Measurements from ENCODE around the gene CDH26.
A peak's percentile ranks its signal among the peaks of the same experiment; 100 is the strongest.
"Not testable (repeated sequence)": the region's sequence is repeated elsewhere in the genome, so short reads cannot be mapped to it uniquely, and the experiment has no call there.

Gene CDH26

GRCh38 chr20:60038400-60039008 lies 80.3 kb downstream of the CDH26 start:
- Histone ChIP-seq H2AK5ac (ENCODE audit: low read length) (no peak overlapping the region), H2BK15ac (replicated peaks; ENCODE audit: low read depth) (no peak overlapping the region), H2BK120ac (ENCODE audit: low read depth, low read length) (peak overlapping the region; percentile 29), H3K79me2 (ENCODE audit: control insufficient read depth, insufficient read depth, low read length) (no peaks in the 10 kb centered on the region), H3K56ac (ENCODE audit: low read length) (no peak overlapping the region), H4K5ac (ENCODE audit: low read length) (no peak overlapping the region), H3K9ac (ENCODE audit: low read length) (no peak overlapping the region), H3K23ac (ENCODE audit: low read length) (no peak overlapping the region), H2BK5ac (ENCODE audit: low read length) (no peak overlapping the region), H3K27me3 (ENCODE audit: insufficient read depth, low read length, poor library complexity) (no peaks in the 10 kb centered on the region), H3K79me1 (ENCODE audit: low read length) (no peaks in the 10 kb centered on the region), H3K36me3 (ENCODE audit: control insufficient read depth, insufficient read depth, low read length) (no peaks in the 10 kb centered on the region), H3K4me3 (ENCODE audit: low read length) (no peak overlapping the region), H3K4me1 (ENCODE audit: control insufficient read depth, low read depth, low read length) (peaks cover 3% of the 10 kb centered on the region), H3K4ac (ENCODE audit: low read depth, low read length) (no peak overlapping the region), H3K4me2 (ENCODE audit: low read length) (no peak overlapping the region), H3K27ac (ENCODE audit: low read depth, low read length) (no peak overlapping the region), H4K8ac (ENCODE audit: low read depth, low read length) (no peak overlapping the region), H3K18ac (ENCODE audit: low read length) (no peak overlapping the region)
- DNase-seq: peak; percentile 43
- no CpG with 5 or more reads among the region's 4 CpGs for WGBS (ENCODE audit: extremely low coverage, insufficient coverage, low lambda C conversion rate)

DNA sequence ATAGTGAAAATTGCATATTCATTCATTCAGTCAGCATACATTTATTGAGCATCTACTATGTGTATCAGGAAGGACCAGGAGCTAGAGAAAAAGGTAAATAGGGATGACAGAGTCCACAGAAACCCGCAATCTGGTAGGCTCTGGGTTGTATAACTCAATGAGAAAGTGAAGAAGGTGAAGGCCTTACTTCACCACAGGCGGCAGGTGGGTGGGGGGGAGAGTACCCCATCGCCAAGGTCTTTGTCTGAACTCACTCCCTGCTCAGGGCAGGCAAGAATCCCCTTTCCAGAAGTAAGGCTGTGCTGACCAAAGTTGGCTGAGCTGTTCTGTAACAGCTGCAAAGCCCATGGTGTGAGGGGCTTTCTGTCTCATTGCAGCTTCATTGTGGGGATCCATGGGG lies 81.3 kb downstream of the CDH26 start:
- H4K8ac ChIP-seq (ENCODE audit: low read depth, low read length): no peak overlapping the region
- H2AK5ac ChIP-seq (ENCODE audit: low read length): no peak overlapping the region
- H2BK15ac ChIP-seq (replicated peaks; ENCODE audit: low read depth): no peak overlapping the region
- no peaks in the 10 kb centered on the region for H3K79me1 ChIP-seq (ENCODE audit: low read length)
- H3K56ac ChIP-seq (ENCODE audit: low read length): no peak overlapping the region
- no peaks in the 10 kb centered on the region for H3K36me3 ChIP-seq (ENCODE audit: control insufficient read depth, insufficient read depth, low read length)
- no peak overlapping the region for H3K4me3 ChIP-seq (ENCODE audit: low read length)
- H3K4me2 ChIP-seq (ENCODE audit: low read length): no peak overlapping the region
- no peak overlapping the region for H3K4ac ChIP-seq (ENCODE audit: low read depth, low read length)
- no peaks in the 10 kb centered on the region for H3K27me3 ChIP-seq (ENCODE audit: insufficient read depth, low read length, poor library complexity)
- no peak overlapping the region for H2BK120ac ChIP-seq (ENCODE audit: low read depth, low read length)
- no peak overlapping the region for H3K27ac ChIP-seq (ENCODE audit: low read depth, low read length)
- H3K4me1 ChIP-seq (ENCODE audit: control insufficient read depth, low read depth, low read length): peaks cover 3% of the 10 kb centered on the region
- H3K23ac ChIP-seq (ENCODE audit: low read length): no peak overlapping the region
- no peak overlapping the region for H2BK5ac ChIP-seq (ENCODE audit: low read length)
- no peak overlapping the region for H4K5ac ChIP-seq (ENCODE audit: low read length)
- no peak for DNase-seq
- H3K9ac ChIP-seq (ENCODE audit: low read length): no peak overlapping the region
- no CpG with 5 or more reads among the region's 3 CpGs for WGBS (ENCODE audit: extremely low coverage, insufficient coverage, low lambda C conversion rate)
- H3K79me2 ChIP-seq (ENCODE audit: control insufficient read depth, insufficient read depth, low read length): no peaks in the 10 kb centered on the region
- no peak overlapping the region for H3K18ac ChIP-seq (ENCODE audit: low read length)

DNA sequence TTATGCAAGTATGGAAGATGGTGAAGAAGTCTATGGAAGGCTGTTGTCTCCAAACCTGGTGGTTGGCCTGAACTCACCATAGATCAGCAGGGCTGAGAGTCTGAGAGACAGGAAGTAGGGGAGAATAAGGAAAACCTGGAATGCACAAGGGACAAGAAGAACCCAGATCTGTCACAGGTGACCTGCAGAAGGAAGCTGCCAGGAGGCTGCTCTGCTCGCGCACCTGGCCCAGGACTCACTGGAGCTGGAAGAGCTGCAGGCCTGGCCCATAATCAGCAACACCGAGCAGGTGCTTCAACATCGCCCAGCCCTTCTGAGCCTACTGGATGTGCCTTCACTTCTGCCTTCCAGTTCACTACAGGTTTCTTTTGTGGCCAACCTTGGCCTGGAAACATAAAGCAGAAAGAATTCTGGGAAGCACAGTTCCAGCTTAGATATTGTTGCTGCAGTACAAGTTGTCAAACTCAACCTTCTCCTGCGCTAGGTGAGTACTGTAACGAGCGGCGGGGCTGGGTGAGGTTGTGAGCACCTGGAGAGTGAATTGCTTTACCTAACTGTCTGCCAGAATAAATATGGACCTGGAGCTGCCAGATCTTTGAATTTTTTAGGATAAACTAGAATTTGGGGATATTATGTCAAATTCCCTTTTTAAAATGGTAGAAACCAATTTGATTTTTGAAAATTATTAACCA lies 82.4 kb downstream of the CDH26 start:
- Histone ChIP-seq H2BK15ac (replicated peaks; ENCODE audit: low read depth) (no peak overlapping the region), H3K4me3 (ENCODE audit: low read length) (no peak overlapping the region), H3K79me1 (ENCODE audit: low read length) (no peaks in the 10 kb centered on the region), H4K8ac (ENCODE audit: low read depth, low read length) (no peak overlapping the region), H3K4me1 (ENCODE audit: control insufficient read depth, low read depth, low read length) (peaks cover 3% of the 10 kb centered on the region), H3K4me2 (ENCODE audit: low read length) (no peak overlapping the region), H3K9ac (ENCODE audit: low read length) (no peak overlapping the region), H3K4ac (ENCODE audit: low read depth, low read length) (peak overlapping the region; percentile 18), H2BK120ac (ENCODE audit: low read depth, low read length) (peak overlapping the region; percentile 47), H3K27me3 (ENCODE audit: insufficient read depth, low read length, poor library complexity) (no peaks in the 10 kb centered on the region), H3K18ac (ENCODE audit: low read length) (peak overlapping the region; percentile 56), H3K27ac (ENCODE audit: low read depth, low read length) (peak overlapping the region; percentile 77), H3K79me2 (ENCODE audit: control insufficient read depth, insufficient read depth, low read length) (no peaks in the 10 kb centered on the region), H2BK5ac (ENCODE audit: low read length) (peak overlapping the region; percentile 55), H2AK5ac (ENCODE audit: low read length) (peak overlapping the region; percentile 84), H3K23ac (ENCODE audit: low read length) (no peak overlapping the region), H3K56ac (ENCODE audit: low read length) (no peak overlapping the region), H4K5ac (ENCODE audit: low read length) (no peak overlapping the region), H3K36me3 (ENCODE audit: control insufficient read depth, insufficient read depth, low read length) (no peaks in the 10 kb centered on the region)
- no peak for DNase-seq
- no CpG with 5 or more reads among the region's 8 CpGs for WGBS (ENCODE audit: extremely low coverage, insufficient coverage, low lambda C conversion rate)

GRCh38 chr20:60041436-60042165 lies 83.4 kb downstream of the CDH26 start:
- H3K4me2 ChIP-seq (ENCODE audit: low read length); H3K18ac ChIP-seq (ENCODE audit: low read length); H3K79me2 ChIP-seq (ENCODE audit: control insufficient read depth, insufficient read depth, low read length); H3K9ac ChIP-seq (ENCODE audit: low read length); H3K4me1 ChIP-seq (ENCODE audit: control insufficient read depth, low read depth, low read length); H3K79me1 ChIP-seq (ENCODE audit: low read length); H2BK15ac ChIP-seq (replicated peaks; ENCODE audit: low read depth); H3K4ac ChIP-seq (ENCODE audit: low read depth, low read length); H3K27me3 ChIP-seq (ENCODE audit: insufficient read depth, low read length, poor library complexity); H2BK5ac ChIP-seq (ENCODE audit: low read length); H3K4me3 ChIP-seq (ENCODE audit: low read length); H3K23ac ChIP-seq (ENCODE audit: low read length); H3K56ac ChIP-seq (ENCODE audit: low read length); H4K5ac ChIP-seq (ENCODE audit: low read length); H4K8ac ChIP-seq (ENCODE audit: low read depth, low read length); H2AK5ac ChIP-seq (ENCODE audit: low read length); H2BK120ac ChIP-seq (ENCODE audit: low read depth, low read length); H3K36me3 ChIP-seq (ENCODE audit: control insufficient read depth, insufficient read depth, low read length): not testable (repeated sequence)
- peak overlapping the region; percentile 77 for H3K27ac ChIP-seq (ENCODE audit: low read depth, low read length)
- peak; percentile 96 for DNase-seq
- WGBS (ENCODE audit: extremely low coverage, insufficient coverage, low lambda C conversion rate): no CpG with 5 or more reads among the region's 8 CpGs

- Histone ChIP-seq H3K36me3 (ENCODE audit: control insufficient read depth, insufficient read depth, low read length) (no peaks in the 10 kb centered on the region), H3K56ac (ENCODE audit: low read length) (no peak overlapping the region), H4K5ac (ENCODE audit: low read length) (no peak overlapping the region), H3K79me2 (ENCODE audit: control insufficient read depth, insufficient read depth, low read length) (no peaks in the 10 kb centered on the region), H3K4me2 (ENCODE audit: low read length) (no peak overlapping the region), H3K18ac (ENCODE audit: low read length) (no peak overlapping the region), H3K27me3 (ENCODE audit: insufficient read depth, low read length, poor library complexity) (no peaks in the 10 kb centered on the region), H3K4me1 (ENCODE audit: control insufficient read depth, low read depth, low read length) (peaks cover 3% of the 10 kb centered on the region), H3K79me1 (ENCODE audit: low read length) (no peaks in the 10 kb centered on the region), H2BK5ac (ENCODE audit: low read length) (no peak overlapping the region), H3K4me3 (ENCODE audit: low read length) (no peak overlapping the region), H3K4ac (ENCODE audit: low read depth, low read length) (no peak overlapping the region), H2BK15ac (replicated peaks; ENCODE audit: low read depth) (peak overlapping the region; percentile 59), H3K23ac (ENCODE audit: low read length) (no peak overlapping the region), H2BK120ac (ENCODE audit: low read depth, low read length) (no peak overlapping the region), H2AK5ac (ENCODE audit: low read length) (no peak overlapping the region), H4K8ac (ENCODE audit: low read depth, low read length) (no peak overlapping the region), H3K9ac (ENCODE audit: low read length) (no peak overlapping the region), H3K27ac (ENCODE audit: low read depth, low read length) (no peak overlapping the region)
- WGBS (ENCODE audit: extremely low coverage, insufficient coverage, low lambda C conversion rate): no CpG with 5 or more reads among the region's 3 CpGs
- no peak for DNase-seq
These were observed 85.2 kb downstream of the CDH26 start for GRCh38 chr20:60043435-60043834.

Data from mesendoderm (in vitro differentiated cells).